H9 (cell line): ENCODE results near the gene UTS2R. TPM values are rescaled to one million over a fixed set of nuclear protein-coding genes. Genes with fewer than 3 reads are reported as not detected.

Source experiments
- DNase-seq: peaks from one replicate; pipeline ENCODE4 v3.0.0-alpha.2; 2017
- H2AFZ ChIP-seq: one replicate; pipeline ENCODE4 v1.6.1; 2013; ENCODE audit warnings: mild to moderate bottlenecking, low read length, control low read depth, moderate library complexity
- H2AK5ac ChIP-seq: 2 replicates; pipeline ENCODE4 v1.6.1; 2013; ENCODE audit warnings: low read length, control low read depth, mixed read lengths; ENCODE audit not compliant: insufficient read length
- H2BK120ac ChIP-seq: one replicate; pipeline ENCODE4 v1.6.1; 2013; ENCODE audit warnings: low read depth, mild to moderate bottlenecking, low read length, control low read depth, inconsistent platforms; ENCODE audit not compliant: poor library complexity, severe bottlenecking
- H2BK12ac ChIP-seq: 2 replicates; pipeline ENCODE4 v1.6.1; 2013; ENCODE audit warnings: low read length, control low read depth, mixed read lengths, low read depth; ENCODE audit not compliant: insufficient read length
- H2BK15ac ChIP-seq: 2 replicates; pipeline ENCODE4 v1.6.1; 2013; ENCODE audit warnings: low read depth, low read length, control low read depth
- H2BK20ac ChIP-seq: one replicate; pipeline ENCODE4 v1.6.1; 2013; ENCODE audit warnings: low read depth, mild to moderate bottlenecking, low read length, control low read depth, inconsistent platforms; ENCODE audit not compliant: poor library complexity, severe bottlenecking
- H2BK5ac ChIP-seq: 2 replicates; pipeline ENCODE4 v1.6.1; 2013; ENCODE audit warnings: low read length, control low read depth, mixed read lengths; ENCODE audit not compliant: insufficient read length
- H3K14ac ChIP-seq: 2 replicates; pipeline ENCODE4 v1.6.1; 2013; ENCODE audit warnings: low read length, control low read depth; ENCODE audit not compliant: insufficient read depth
- H3K18ac ChIP-seq: 2 replicates; pipeline ENCODE4 v1.6.1; 2013; ENCODE audit warnings: low read depth, mild to moderate bottlenecking, mixed read lengths, low read length, control low read depth; ENCODE audit not compliant: insufficient read length
- H3K23ac ChIP-seq: 2 replicates; pipeline ENCODE4 v1.6.1; 2013; ENCODE audit warnings: low read length, control low read depth, mixed read lengths, low read depth; ENCODE audit not compliant: insufficient read length
- H3K23me2 ChIP-seq: 2 replicates; pipeline ENCODE4 v1.6.1; 2013; ENCODE audit warnings: low read depth, mild to moderate bottlenecking, mixed read lengths, low read length, control low read depth; ENCODE audit not compliant: insufficient read length, poor library complexity, severe bottlenecking
- H3K27ac ChIP-seq: 2 replicates; pipeline ENCODE4 v1.5.1; 2013; ENCODE audit warnings: low read length, control low read depth, mixed read lengths, low read depth; ENCODE audit not compliant: insufficient read length
- H3K27me3 ChIP-seq: 2 replicates; pipeline ENCODE4 v1.6.1; 2013; ENCODE audit warnings: low read length, control low read depth, inconsistent platforms; ENCODE audit not compliant: insufficient read depth
- H3K4ac ChIP-seq: 2 replicates; pipeline ENCODE4 v1.6.1; 2013; ENCODE audit warnings: low read depth, mild to moderate bottlenecking, control low read depth, inconsistent platforms, low read length, moderate library complexity
- H3K4me1 ChIP-seq: 2 replicates; pipeline ENCODE4 v1.6.1; 2013; ENCODE audit warnings: low read length, control low read depth, inconsistent platforms; ENCODE audit not compliant: insufficient read depth
- H3K4me2 ChIP-seq: 2 replicates; pipeline ENCODE4 v1.6.1; 2013; ENCODE audit warnings: low read length, control low read depth, mixed read lengths; ENCODE audit not compliant: insufficient read length, insufficient read depth
- H3K56ac ChIP-seq: 2 replicates; pipeline ENCODE4 v1.6.1; 2013; ENCODE audit warnings: low read depth, mild to moderate bottlenecking, mixed read lengths, low read length, control low read depth; ENCODE audit not compliant: insufficient read length
- H3K79me1 ChIP-seq: 2 replicates; pipeline ENCODE4 v1.6.1; 2013; ENCODE audit warnings: low read depth, mild to moderate bottlenecking, moderate library complexity, low read length, control low read depth, inconsistent platforms; ENCODE audit not compliant: insufficient read depth, poor library complexity, severe bottlenecking
- H3K79me2 ChIP-seq: 2 replicates; pipeline ENCODE4 v1.6.1; 2013; ENCODE audit warnings: low read length, control low read depth, inconsistent platforms; ENCODE audit not compliant: insufficient read depth
- H3K9ac ChIP-seq: 2 replicates; pipeline ENCODE4 v1.6.1; 2013; ENCODE audit warnings: low read length, control low read depth, mixed read lengths; ENCODE audit not compliant: insufficient read length; ENCODE audit errors: extremely low read depth
- H3K9me3 ChIP-seq: one replicate; pipeline ENCODE4 v1.6.1; 2013; ENCODE audit warnings: low read depth, low read length, inconsistent platforms; ENCODE audit not compliant: control insufficient read depth
- H3T11ph ChIP-seq: one replicate; pipeline ENCODE4 v1.6.1; 2013; ENCODE audit warnings: mild to moderate bottlenecking, low read length, control low read depth, inconsistent platforms
- H4K20me1 ChIP-seq: one replicate; pipeline ENCODE4 v1.6.1; 2013; ENCODE audit not compliant: control insufficient read depth, insufficient read length, insufficient read depth
- H4K5ac ChIP-seq: 2 replicates; pipeline ENCODE4 v1.6.1; 2013; ENCODE audit warnings: low read depth, mild to moderate bottlenecking, mixed read lengths, low read length, control low read depth; ENCODE audit not compliant: insufficient read length
- H4K8ac ChIP-seq: replicated peaks from 2 replicates; pipeline ENCODE4 v1.6.1; 2013; ENCODE audit warnings: low read length, control low read depth, mixed read lengths, low read depth; ENCODE audit not compliant: insufficient read length
- H4K91ac ChIP-seq: 2 replicates; pipeline ENCODE4 v1.6.1; 2013; ENCODE audit warnings: low read depth, mild to moderate bottlenecking, moderate library complexity, mixed read lengths, low read length, control low read depth; ENCODE audit not compliant: insufficient read length
- H3K27ac Mint-ChIP-seq, 3 experiments: 2 replicates in 2 of 3; 3 replicates in 1 of 3; pipeline ENCODE4 v1.8.0; 2020 to 2021; ENCODE audit warnings: mixed read lengths in 3 of 3, mild to moderate bottlenecking in 1 of 3, moderate library complexity in 1 of 3
- H3K27me3 Mint-ChIP-seq: 2 replicates; pipeline ENCODE4 v1.8.0; 2021; ENCODE audit warnings: low read depth, mild to moderate bottlenecking, moderate library complexity, mixed read lengths
- H3K36me3 Mint-ChIP-seq, 3 experiments: 2 replicates in 2 of 3; 3 replicates in 1 of 3; pipeline ENCODE4 v1.8.0; 2020 to 2021; ENCODE audit warnings: low read depth in 3 of 3, mixed read lengths in 3 of 3; ENCODE audit not compliant: insufficient read depth in 1 of 3
- H3K4me1 Mint-ChIP-seq, 2 experiments: 2 replicates each; pipeline ENCODE4 v1.8.0; 2020; ENCODE audit warnings: mixed read lengths in 2 of 2
- H3K4me3 Mint-ChIP-seq, 2 experiments: 2 replicates in 1 of 2; 3 replicates in 1 of 2; pipeline ENCODE4 v1.8.0; 2020 to 2021; ENCODE audit warnings: mild to moderate bottlenecking in 2 of 2, mixed read lengths in 2 of 2, moderate library complexity in 1 of 2
- H3K9me3 Mint-ChIP-seq, 2 experiments: 2 replicates in 1 of 2; 3 replicates in 1 of 2; pipeline ENCODE4 v1.8.0; 2020; ENCODE audit warnings: mild to moderate bottlenecking in 2 of 2, mixed read lengths in 2 of 2, moderate library complexity in 1 of 2
- CTCF ChIP-seq: fragments of 200-600 bp; sonication (generic); conservative IDR thresholded peaks from 3 replicates; pipeline ENCODE4 v1.8.0; 2021; ENCODE audit warnings: antibody characterized with exemption, mild to moderate bottlenecking
- WGBS: extraction: QIAGEN DNeasy Blood & Tissue Kit; methylation state at CpG from one replicate; pipeline ENCODE4 v1.1.7; 2013; ENCODE audit warnings: missing lambda C conversion rate, low lambda C conversion rate, mixed read lengths; ENCODE audit not compliant: insufficient read length; ENCODE audit errors: extremely low coverage; 5-methylcytosine and 5-hydroxymethylcytosine counted together
- total RNA-seq: library from RNA; stranded (reverse); gene quantifications from 2 replicates; pipeline ENCODE4 v1.2.1, GENCODE V29; 2021

UTS2R gene
- total RNA-seq, 1 experiment from 2014 or later = 0.94 TPM

GRCh38 chr17:82384051-82384729 is 12.6 kb downstream of the UTS2R start:
- WGBS = no CpG with 5 or more reads among the region's 22 CpGs
- Mint-ChIP-seq H3K27ac (no peak overlapping the region), H3K27me3 (peaks cover 24% of the 10 kb centered on the region), H3K4me3 (no peak overlapping the region), H3K9me3 (no peaks in the 10 kb centered on the region; a peak in 1 of 5 replicates), H3K36me3 (no peaks in the 10 kb centered on the region; a peak in 1 of 7 replicates), H3K4me1 (peaks cover 7 to 18% of the 10 kb centered on the region in 2 experiments)
- no peak for DNase-seq
- Histone ChIP-seq H4K8ac (no peak overlapping the region), H3K9ac (no peak overlapping the region), H3K56ac (no peak overlapping the region), H3K23ac (no peak overlapping the region), H3K4me2 (no peak overlapping the region), H2BK15ac (no peak overlapping the region), H2BK5ac (no peak overlapping the region), H3K27ac (no peak overlapping the region), H4K91ac (no peak overlapping the region), H4K20me1 (no peaks in the 10 kb centered on the region), H2BK20ac (no peak overlapping the region), H3K4ac (no peak overlapping the region), H3K14ac (no peak overlapping the region; the same call in 1 of the 2 replicates), H2BK120ac (no peak overlapping the region), H2AK5ac (no peak overlapping the region), H3K27me3 (no peaks in the 10 kb centered on the region), H3K23me2 (no peaks in the 10 kb centered on the region), H3T11ph (no peak overlapping the region), H3K4me1 (no peaks in the 10 kb centered on the region), H3K79me1 (no peaks in the 10 kb centered on the region), H3K79me2 (no peaks in the 10 kb centered on the region), H2AFZ (no peak overlapping the region), H4K5ac (no peak overlapping the region), H2BK12ac (no peak overlapping the region), H3K18ac (no peak overlapping the region), H3K9me3 (no peaks in the 10 kb centered on the region)
- no peak; the same call in 1 of the 3 replicates for TF ChIP-seq CTCF
